ENCODE measurements around the gene EGLN1.

EGLN1 gene

DNA sequence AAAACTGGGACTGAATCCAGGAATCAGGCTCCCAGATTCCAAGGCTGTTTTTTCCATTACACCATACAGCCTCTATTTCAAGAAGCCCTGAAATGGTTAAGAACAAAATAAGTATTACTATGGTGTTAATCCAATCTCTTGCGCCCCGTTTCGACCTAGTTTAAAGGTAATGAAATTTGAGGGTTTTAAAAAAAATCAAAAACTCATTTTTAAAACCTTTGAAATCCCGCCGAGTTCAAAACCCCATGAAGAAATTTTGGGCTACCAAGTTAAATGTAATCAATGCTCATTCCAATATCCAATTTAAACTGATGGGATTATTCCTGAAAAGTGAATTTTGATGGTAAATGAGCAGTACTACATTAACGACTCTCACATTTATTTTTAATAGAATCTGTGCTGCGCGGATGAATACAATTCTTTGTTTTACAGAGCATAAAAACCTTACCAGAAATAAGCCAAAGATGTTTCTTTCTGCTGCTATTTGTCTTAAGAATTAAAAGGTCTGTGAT is 767 bp upstream of the EGLN1 start (continued):
- TF ChIP-seq ZNF157 (tag by site-specific recombination; IDR thresholded peaks at IDR 0.05) (no peak), ZNF561 (tag by site-specific recombination; IDR thresholded peaks at IDR 0.05; ENCODE audit: borderline replicate concordance) (0 out of 2 replicates have a peak, but pooled peaks have one; percentile 64), ZBTB20 (tag by site-specific recombination; IDR thresholded peaks at IDR 0.05) (no peak), ZNF169 (tag by site-specific recombination; IDR thresholded peaks at IDR 0.05) (no peak), ZNF843 (tag by site-specific recombination; IDR thresholded peaks at IDR 0.05) (no peak; the same call in none of the 2 replicates), ZNF394 (tag by site-specific recombination; IDR thresholded peaks at IDR 0.05; ENCODE audit: borderline replicate concordance) (no peak), ZNF184 (tag by site-specific recombination; IDR thresholded peaks at IDR 0.05) (0 out of 2 replicates have a peak, but pooled peaks have one; percentile 5), ZNF747 (tag by site-specific recombination; IDR thresholded peaks at IDR 0.05) (no peak), ZNF404 (tag by site-specific recombination; IDR thresholded peaks at IDR 0.05) (no peak), YY1 (tag by site-specific recombination; IDR thresholded peaks at IDR 0.05) (no peak), ZNF174 (tag by site-specific recombination; IDR thresholded peaks at IDR 0.05) (no peak), SP2 (tag by site-specific recombination; IDR thresholded peaks at IDR 0.05) (no peak), REPIN1 (tag by site-specific recombination; IDR thresholded peaks at IDR 0.05; ENCODE audit: low read depth) (no peak), ZNF391 (tag by site-specific recombination; IDR thresholded peaks at IDR 0.05; ENCODE audit: borderline replicate concordance, low read depth) (no peak), ZNF549 (tag by site-specific recombination; IDR thresholded peaks at IDR 0.05) (no peak), ZNF658 (tag by site-specific recombination; IDR thresholded peaks at IDR 0.05) (no peak), ZFHX2 (tag by site-specific recombination; conservative IDR thresholded peaks at IDR 0.05) (no peak), ZIC2 (tag by site-specific recombination; IDR thresholded peaks at IDR 0.05) (no peak), ZNF555 (tag by site-specific recombination; conservative IDR thresholded peaks at IDR 0.05) (no peak), ZNF19 (tag by site-specific recombination; IDR thresholded peaks at IDR 0.05; ENCODE audit: low read depth) (no peak), GLIS2 (tag by site-specific recombination; IDR thresholded peaks at IDR 0.05) (no peak), ZNF792 (tag by site-specific recombination; IDR thresholded peaks at IDR 0.05) (no peak)
- TF ChIP-seq, protein P1, sequence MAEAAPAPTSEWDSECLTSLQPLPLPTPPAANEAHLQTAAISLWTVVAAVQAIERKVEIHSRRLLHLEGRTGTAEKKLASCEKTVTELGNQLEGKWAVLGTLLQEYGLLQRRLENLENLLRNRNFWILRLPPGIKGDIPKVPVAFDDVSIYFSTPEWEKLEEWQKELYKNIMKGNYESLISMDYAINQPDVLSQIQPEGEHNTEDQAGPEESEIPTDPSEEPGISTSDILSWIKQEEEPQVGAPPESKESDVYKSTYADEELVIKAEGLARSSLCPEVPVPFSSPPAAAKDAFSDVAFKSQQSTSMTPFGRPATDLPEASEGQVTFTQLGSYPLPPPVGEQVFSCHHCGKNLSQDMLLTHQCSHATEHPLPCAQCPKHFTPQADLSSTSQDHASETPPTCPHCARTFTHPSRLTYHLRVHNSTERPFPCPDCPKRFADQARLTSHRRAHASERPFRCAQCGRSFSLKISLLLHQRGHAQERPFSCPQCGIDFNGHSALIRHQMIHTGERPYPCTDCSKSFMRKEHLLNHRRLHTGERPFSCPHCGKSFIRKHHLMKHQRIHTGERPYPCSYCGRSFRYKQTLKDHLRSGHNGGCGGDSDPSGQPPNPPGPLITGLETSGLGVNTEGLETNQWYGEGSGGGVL (tag by site-specific recombination; IDR thresholded peaks at IDR 0.05), result no peak
- TF ChIP-seq, protein P2, sequence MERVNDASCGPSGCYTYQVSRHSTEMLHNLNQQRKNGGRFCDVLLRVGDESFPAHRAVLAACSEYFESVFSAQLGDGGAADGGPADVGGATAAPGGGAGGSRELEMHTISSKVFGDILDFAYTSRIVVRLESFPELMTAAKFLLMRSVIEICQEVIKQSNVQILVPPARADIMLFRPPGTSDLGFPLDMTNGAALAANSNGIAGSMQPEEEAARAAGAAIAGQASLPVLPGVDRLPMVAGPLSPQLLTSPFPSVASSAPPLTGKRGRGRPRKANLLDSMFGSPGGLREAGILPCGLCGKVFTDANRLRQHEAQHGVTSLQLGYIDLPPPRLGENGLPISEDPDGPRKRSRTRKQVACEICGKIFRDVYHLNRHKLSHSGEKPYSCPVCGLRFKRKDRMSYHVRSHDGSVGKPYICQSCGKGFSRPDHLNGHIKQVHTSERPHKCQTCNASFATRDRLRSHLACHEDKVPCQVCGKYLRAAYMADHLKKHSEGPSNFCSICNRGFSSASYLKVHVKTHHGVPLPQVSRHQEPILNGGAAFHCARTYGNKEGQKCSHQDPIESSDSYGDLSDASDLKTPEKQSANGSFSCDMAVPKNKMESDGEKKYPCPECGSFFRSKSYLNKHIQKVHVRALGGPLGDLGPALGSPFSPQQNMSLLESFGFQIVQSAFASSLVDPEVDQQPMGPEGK (tag by site-specific recombination; IDR thresholded peaks at IDR 0.05), result no peak
- TF ChIP-seq, protein P3, sequence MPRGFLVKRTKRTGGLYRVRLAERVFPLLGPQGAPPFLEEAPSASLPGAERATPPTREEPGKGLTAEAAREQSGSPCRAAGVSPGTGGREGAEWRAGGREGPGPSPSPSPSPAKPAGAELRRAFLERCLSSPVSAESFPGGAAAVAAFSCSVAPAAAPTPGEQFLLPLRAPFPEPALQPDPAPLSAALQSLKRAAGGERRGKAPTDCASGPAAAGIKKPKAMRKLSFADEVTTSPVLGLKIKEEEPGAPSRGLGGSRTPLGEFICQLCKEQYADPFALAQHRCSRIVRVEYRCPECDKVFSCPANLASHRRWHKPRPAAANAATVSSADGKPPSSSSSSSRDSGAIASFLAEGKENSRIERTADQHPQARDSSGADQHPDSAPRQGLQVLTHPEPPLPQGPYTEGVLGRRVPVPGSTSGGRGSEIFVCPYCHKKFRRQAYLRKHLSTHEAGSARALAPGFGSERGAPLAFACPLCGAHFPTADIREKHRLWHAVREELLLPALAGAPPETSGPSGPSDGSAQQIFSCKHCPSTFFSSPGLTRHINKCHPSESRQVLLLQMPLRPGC (tag by site-specific recombination; IDR thresholded peaks at IDR 0.05), result no peak; the same call in 1 of the 2 replicates
- TF ChIP-seq, protein P4, sequence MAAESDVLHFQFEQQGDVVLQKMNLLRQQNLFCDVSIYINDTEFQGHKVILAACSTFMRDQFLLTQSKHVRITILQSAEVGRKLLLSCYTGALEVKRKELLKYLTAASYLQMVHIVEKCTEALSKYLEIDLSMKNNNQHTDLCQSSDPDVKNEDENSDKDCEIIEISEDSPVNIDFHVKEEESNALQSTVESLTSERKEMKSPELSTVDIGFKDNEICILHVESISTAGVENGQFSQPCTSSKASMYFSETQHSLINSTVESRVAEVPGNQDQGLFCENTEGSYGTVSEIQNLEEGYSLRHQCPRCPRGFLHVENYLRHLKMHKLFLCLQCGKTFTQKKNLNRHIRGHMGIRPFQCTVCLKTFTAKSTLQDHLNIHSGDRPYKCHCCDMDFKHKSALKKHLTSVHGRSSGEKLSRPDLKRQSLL (tag by site-specific recombination; IDR thresholded peaks at IDR 0.05), result no peak
- TF ChIP-seq, protein P5, sequence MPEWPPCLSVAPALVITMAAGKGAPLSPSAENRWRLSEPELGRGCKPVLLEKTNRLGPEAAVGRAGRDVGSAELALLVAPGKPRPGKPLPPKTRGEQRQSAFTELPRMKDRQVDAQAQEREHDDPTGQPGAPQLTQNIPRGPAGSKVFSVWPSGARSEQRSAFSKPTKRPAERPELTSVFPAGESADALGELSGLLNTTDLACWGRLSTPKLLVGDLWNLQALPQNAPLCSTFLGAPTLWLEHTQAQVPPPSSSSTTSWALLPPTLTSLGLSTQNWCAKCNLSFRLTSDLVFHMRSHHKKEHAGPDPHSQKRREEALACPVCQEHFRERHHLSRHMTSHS (tag by site-specific recombination; IDR thresholded peaks at IDR 0.05), result no peak
- TF ChIP-seq, protein P6, sequence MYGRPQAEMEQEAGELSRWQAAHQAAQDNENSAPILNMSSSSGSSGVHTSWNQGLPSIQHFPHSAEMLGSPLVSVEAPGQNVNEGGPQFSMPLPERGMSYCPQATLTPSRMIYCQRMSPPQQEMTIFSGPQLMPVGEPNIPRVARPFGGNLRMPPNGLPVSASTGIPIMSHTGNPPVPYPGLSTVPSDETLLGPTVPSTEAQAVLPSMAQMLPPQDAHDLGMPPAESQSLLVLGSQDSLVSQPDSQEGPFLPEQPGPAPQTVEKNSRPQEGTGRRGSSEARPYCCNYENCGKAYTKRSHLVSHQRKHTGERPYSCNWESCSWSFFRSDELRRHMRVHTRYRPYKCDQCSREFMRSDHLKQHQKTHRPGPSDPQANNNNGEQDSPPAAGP (tag by site-specific recombination; IDR thresholded peaks at IDR 0.05), result no peak
- TF ChIP-seq, protein P7, sequence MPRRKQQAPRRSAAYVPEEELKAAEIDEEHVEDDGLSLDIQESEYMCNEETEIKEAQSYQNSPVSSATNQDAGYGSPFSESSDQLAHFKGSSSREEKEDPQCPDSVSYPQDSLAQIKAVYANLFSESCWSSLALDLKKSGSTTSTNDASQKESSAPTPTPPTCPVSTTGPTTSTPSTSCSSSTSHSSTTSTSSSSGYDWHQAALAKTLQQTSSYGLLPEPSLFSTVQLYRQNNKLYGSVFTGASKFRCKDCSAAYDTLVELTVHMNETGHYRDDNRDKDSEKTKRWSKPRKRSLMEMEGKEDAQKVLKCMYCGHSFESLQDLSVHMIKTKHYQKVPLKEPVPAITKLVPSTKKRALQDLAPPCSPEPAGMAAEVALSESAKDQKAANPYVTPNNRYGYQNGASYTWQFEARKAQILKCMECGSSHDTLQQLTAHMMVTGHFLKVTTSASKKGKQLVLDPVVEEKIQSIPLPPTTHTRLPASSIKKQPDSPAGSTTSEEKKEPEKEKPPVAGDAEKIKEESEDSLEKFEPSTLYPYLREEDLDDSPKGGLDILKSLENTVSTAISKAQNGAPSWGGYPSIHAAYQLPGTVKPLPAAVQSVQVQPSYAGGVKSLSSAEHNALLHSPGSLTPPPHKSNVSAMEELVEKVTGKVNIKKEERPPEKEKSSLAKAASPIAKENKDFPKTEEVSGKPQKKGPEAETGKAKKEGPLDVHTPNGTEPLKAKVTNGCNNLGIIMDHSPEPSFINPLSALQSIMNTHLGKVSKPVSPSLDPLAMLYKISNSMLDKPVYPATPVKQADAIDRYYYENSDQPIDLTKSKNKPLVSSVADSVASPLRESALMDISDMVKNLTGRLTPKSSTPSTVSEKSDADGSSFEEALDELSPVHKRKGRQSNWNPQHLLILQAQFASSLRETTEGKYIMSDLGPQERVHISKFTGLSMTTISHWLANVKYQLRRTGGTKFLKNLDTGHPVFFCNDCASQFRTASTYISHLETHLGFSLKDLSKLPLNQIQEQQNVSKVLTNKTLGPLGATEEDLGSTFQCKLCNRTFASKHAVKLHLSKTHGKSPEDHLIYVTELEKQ (tag by site-specific recombination; IDR thresholded peaks at IDR 0.05; ENCODE audit: borderline replicate concordance), result no peak
